ENCODE data around the gene LRRC75A. TPM values are rescaled to one million over a fixed set of nuclear protein-coding genes. Genes with fewer than 3 reads are reported as not detected.

Gene LRRC75A
- total RNA-seq (2021) (2.8 and 3.6 TPM in 2 replicates), Bru-seq, nascent RNA (percentile 42 among the genes with signal in this experiment), BruChase-seq, experiment 1, labeled RNA remaining after a 2-hour chase (percentile 45 among the genes with signal in this experiment), BruChase-seq, experiment 2, labeled RNA remaining after a 6-hour chase (percentile 43 among the genes with signal in this experiment)
- long read RNA-seq, transcript LRRC75A-203 (4 exons, 1,390 nt): major isoform, 5 of 23 reads
- long read RNA-seq, partial matches to known transcripts: 2 of 23 reads
- long read RNA-seq, other reads (novel, unspliced or antisense): 15 of 23 reads

- POLR2A ChIA-PET (ENCODE audit: low non-redundant PET): no interaction called here
- H3K27ac ChIP-seq (ENCODE audit: low read depth, low read length, poor library complexity, severe bottlenecking): no peak within 1 kb of the TSS
- intact Hi-C loops (cut with micrococcal nuclease; ENCODE audit: unreplicated experiment): no loop called here
These were observed at the start of gene LRRC75A for GRCh38 chr17:16491703-16492612. Gene LRRC75A, minus strand, starts transcription at chr17:16492193. Its CDS starts 203 bp downstream, at chr17:16491990.

DNA sequence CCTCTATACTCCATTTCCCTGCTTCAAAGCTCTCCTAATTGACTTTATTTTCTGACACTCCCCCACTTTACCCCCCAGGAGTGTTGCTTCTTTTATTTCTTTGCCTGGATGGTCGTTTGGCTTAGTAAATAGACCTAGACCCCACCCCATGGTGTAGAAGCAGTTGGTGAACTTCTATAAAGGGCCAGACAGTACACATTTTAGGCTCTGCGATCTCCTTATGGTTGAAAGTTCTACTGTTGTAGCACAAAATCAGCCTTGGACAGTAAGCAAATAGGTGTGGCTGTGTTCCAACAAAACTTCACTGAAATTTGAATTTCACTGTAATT lies 45.1 kb upstream of the LRRC75A start:
- intact Hi-C loops (cut with micrococcal nuclease; ENCODE audit: unreplicated experiment): loop anchor here (2.0 to 5.0 kb wide), 2 partner anchors 50 to 455 kb away; no protein-coding TSS in a partner anchor

More at GRCh38 chr17:16491703-16492612, at the start of gene LRRC75A:
- Histone ChIP-seq H3K27me3 (replicated peaks; ENCODE audit: insufficient read depth, low read depth, low read length, poor library complexity) (peaks cover 14% of the 10 kb centered on the region), H3K36me3 (ENCODE audit: insufficient read depth, low read length, poor library complexity, severe bottlenecking) (no peaks in the 10 kb centered on the region), H3K4me1 (ENCODE audit: insufficient read depth, low read length, poor library complexity, severe bottlenecking) (peaks cover 10% of the 10 kb centered on the region), H3K4me3 (ENCODE audit: low read depth, low read length, poor library complexity, severe bottlenecking) (peak within 1 kb of the TSS; percentile 60), H3K9me3 (ENCODE audit: low read depth, low read length, poor library complexity, severe bottlenecking) (no peaks in the 10 kb centered on the region)
- CTCF ChIA-PET: interaction anchor here (1.0 kb wide), 1 partner anchor 22 kb away, joined by 4 read pairs; no protein-coding TSS in a partner anchor
- DNase-seq (ENCODE audit: low spot score): peak; percentile 57
- TF ChIP-seq, protein P1, sequence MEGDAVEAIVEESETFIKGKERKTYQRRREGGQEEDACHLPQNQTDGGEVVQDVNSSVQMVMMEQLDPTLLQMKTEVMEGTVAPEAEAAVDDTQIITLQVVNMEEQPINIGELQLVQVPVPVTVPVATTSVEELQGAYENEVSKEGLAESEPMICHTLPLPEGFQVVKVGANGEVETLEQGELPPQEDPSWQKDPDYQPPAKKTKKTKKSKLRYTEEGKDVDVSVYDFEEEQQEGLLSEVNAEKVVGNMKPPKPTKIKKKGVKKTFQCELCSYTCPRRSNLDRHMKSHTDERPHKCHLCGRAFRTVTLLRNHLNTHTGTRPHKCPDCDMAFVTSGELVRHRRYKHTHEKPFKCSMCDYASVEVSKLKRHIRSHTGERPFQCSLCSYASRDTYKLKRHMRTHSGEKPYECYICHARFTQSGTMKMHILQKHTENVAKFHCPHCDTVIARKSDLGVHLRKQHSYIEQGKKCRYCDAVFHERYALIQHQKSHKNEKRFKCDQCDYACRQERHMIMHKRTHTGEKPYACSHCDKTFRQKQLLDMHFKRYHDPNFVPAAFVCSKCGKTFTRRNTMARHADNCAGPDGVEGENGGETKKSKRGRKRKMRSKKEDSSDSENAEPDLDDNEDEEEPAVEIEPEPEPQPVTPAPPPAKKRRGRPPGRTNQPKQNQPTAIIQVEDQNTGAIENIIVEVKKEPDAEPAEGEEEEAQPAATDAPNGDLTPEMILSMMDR (conservative IDR thresholded peaks at IDR 0.05; ENCODE audit: low read depth, low read length): 0 out of 2 replicates have a peak, but pooled peaks have one; percentile 27
- no peak for TF ChIP-seq EZH2 (IDR thresholded peaks at IDR 0.05; ENCODE audit: borderline replicate concordance, low read depth, low read length, poor library complexity, severe bottlenecking)
- BruUV-seq (replicated peaks): no TSS peak

DNA sequence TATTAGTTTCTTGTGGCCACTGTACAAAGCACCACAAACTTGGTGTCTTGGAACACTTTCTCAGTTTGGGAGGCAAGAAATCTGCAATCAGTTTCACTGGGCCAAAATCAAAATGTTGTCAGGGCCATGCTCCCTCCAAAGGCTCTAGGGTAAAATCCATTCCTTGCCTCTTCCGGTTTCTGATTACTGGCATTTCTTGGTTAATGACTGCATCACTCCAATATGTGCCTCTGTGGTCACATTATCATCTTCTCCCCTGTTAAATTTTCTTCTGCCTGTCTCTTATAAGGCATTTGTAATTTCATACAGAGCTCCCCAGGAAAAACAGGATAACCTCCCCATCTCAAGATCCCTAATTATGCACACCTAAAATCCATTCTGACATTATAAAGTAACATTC lies 42.2 kb upstream of the LRRC75A start:
- TF ChIP-seq, protein P1 (conservative IDR thresholded peaks at IDR 0.05; ENCODE audit: low read depth, low read length): no peak
- TF ChIP-seq EZH2 (IDR thresholded peaks at IDR 0.05; ENCODE audit: borderline replicate concordance, low read depth, low read length, poor library complexity, severe bottlenecking): no peak
- H3K4me3 ChIP-seq (ENCODE audit: low read depth, low read length, poor library complexity, severe bottlenecking): no peak overlapping the region
- peaks cover 11% of the 10 kb centered on the region for H3K27me3 ChIP-seq (replicated peaks; ENCODE audit: insufficient read depth, low read depth, low read length, poor library complexity)
- H3K27ac ChIP-seq (ENCODE audit: low read depth, low read length, poor library complexity, severe bottlenecking): no peak overlapping the region
- intact Hi-C loops (cut with micrococcal nuclease; ENCODE audit: unreplicated experiment): no loop called here
- no peak for DNase-seq (ENCODE audit: low spot score)
- H3K4me1 ChIP-seq (ENCODE audit: insufficient read depth, low read length, poor library complexity, severe bottlenecking): peaks cover 5% of the 10 kb centered on the region
- POLR2A ChIA-PET (ENCODE audit: low non-redundant PET): no interaction called here
- no TSS peak for BruUV-seq (replicated peaks)
- H3K36me3 ChIP-seq (ENCODE audit: insufficient read depth, low read length, poor library complexity, severe bottlenecking): no peaks in the 10 kb centered on the region
- CTCF ChIA-PET: no interaction called here
- no peaks in the 10 kb centered on the region for H3K9me3 ChIP-seq (ENCODE audit: low read depth, low read length, poor library complexity, severe bottlenecking)

More for the DNA sequence above, 45.1 kb upstream of the LRRC75A start:
- Histone ChIP-seq H3K27me3 (replicated peaks; ENCODE audit: insufficient read depth, low read depth, low read length, poor library complexity) (no peaks in the 10 kb centered on the region), H3K4me1 (ENCODE audit: insufficient read depth, low read length, poor library complexity, severe bottlenecking) (peaks cover 5% of the 10 kb centered on the region), H3K27ac (ENCODE audit: low read depth, low read length, poor library complexity, severe bottlenecking) (no peak overlapping the region), H3K36me3 (ENCODE audit: insufficient read depth, low read length, poor library complexity, severe bottlenecking) (no peaks in the 10 kb centered on the region), H3K9me3 (ENCODE audit: low read depth, low read length, poor library complexity, severe bottlenecking) (no peaks in the 10 kb centered on the region), H3K4me3 (ENCODE audit: low read depth, low read length, poor library complexity, severe bottlenecking) (no peak overlapping the region)
- ChIA-PET CTCF (interaction anchor here (0.6 kb wide), 1 partner anchor 16 kb away, joined by 5 read pairs; no protein-coding TSS in a partner anchor), POLR2A (ENCODE audit: low non-redundant PET) (no interaction called here)
- no TSS peak for BruUV-seq (replicated peaks)
- TF ChIP-seq EZH2 (IDR thresholded peaks at IDR 0.05; ENCODE audit: borderline replicate concordance, low read depth, low read length, poor library complexity, severe bottlenecking): no peak
- TF ChIP-seq, protein P1 (conservative IDR thresholded peaks at IDR 0.05; ENCODE audit: low read depth, low read length): 0 out of 2 replicates have a peak, but pooled peaks have one; percentile 17
- no peak for DNase-seq (ENCODE audit: low spot score)

Data from A673 (cell line).